ENCODE results near the gene PRR12. TPM values are rescaled to one million over a fixed set of nuclear protein-coding genes. Genes with fewer than 3 reads are reported as not detected.

PRR12 gene
- total RNA-seq, 4 donors from 2014 or later = 13.5 to 39.6 (median 28.1) TPM

DNA sequence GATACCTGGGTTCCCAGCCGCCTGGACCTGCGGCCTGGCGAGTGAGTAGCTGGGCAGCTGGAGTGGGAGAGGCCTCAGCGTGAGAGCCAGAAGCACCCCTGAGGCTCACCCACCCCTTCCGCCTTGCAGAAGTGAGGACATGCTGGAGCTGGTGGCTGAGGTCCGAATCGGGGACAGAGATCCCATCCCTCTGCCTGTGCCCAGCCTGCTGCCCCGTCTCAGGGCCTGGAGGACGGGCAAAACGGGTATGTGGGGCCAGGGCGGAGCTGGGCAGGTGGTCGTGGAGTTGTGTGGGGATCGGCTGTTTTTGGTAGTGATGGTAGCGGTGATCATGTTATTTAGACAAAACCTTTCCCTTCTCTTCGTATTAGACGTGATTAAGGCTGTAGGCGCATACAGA, 55.6 kb downstream of the PRR12 start:
- peaks cover 0 to 69% (median 0%) of the 10 kb centered on the region in 3 donors for H3K36me3 ChIP-seq
- no peaks in the 10 kb centered on the region for H3K27me3 ChIP-seq
- H3K4me3 ChIP-seq = no peak overlapping the region
- H3K4me1 ChIP-seq = peaks cover 0 to 18% (median 0%) of the 10 kb centered on the region in 4 donors
- H3K9me3 ChIP-seq = no peaks in the 10 kb centered on the region
- H3K27ac ChIP-seq = no peak overlapping the region
- TF ChIP-seq, protein P1, sequence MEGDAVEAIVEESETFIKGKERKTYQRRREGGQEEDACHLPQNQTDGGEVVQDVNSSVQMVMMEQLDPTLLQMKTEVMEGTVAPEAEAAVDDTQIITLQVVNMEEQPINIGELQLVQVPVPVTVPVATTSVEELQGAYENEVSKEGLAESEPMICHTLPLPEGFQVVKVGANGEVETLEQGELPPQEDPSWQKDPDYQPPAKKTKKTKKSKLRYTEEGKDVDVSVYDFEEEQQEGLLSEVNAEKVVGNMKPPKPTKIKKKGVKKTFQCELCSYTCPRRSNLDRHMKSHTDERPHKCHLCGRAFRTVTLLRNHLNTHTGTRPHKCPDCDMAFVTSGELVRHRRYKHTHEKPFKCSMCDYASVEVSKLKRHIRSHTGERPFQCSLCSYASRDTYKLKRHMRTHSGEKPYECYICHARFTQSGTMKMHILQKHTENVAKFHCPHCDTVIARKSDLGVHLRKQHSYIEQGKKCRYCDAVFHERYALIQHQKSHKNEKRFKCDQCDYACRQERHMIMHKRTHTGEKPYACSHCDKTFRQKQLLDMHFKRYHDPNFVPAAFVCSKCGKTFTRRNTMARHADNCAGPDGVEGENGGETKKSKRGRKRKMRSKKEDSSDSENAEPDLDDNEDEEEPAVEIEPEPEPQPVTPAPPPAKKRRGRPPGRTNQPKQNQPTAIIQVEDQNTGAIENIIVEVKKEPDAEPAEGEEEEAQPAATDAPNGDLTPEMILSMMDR (IDR thresholded peaks at IDR 0.05) = no peak
- DNase-seq = no peak

DNA sequence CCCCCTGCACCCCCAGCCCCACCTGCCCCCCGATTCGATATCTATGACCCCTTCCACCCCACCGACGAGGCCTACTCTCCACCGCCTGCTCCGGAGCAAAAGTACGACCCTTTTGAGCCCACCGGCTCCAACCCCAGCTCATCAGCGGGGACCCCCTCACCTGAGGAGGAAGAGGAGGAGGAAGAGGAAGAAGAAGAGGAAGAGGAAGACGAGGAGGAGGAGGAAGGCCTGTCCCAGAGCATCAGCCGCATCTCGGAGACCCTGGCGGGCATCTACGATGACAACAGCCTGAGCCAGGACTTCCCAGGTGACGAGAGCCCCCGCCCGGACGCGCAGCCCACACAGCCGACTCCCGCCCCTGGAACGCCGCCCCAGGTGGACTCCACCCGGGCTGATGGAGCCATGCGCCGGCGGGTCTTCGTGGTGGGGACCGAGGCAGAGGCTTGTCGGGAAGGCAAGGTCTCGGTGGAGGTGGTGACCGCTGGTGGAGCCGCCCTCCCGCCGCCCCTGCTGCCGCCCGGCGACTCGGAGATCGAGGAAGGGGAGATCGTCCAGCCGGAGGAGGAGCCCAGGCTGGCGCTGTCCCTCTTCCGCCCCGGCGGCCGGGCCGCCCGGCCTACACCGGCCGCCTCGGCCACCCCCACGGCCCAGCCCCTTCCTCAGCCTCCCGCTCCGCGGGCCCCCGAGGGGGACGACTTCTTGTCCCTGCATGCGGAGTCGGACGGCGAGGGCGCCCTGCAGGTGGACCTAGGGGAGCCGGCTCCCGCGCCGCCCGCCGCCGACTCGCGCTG, 60.2 kb downstream of the PRR12 start:
- Histone ChIP-seq H3K4me3 (no peak overlapping the region), H3K9me3 (no peaks in the 10 kb centered on the region), H3K4me1 (no peaks in the 10 kb centered on the region), H3K27me3 (no peaks in the 10 kb centered on the region), H3K36me3 (peaks cover 0 to 96% (median 0%) of the 10 kb centered on the region in 3 donors), H3K27ac (no peak overlapping the region)
- TF ChIP-seq POLR2A (IDR thresholded peaks at IDR 0.05) = no peak
- TF ChIP-seq, protein P1 (IDR thresholded peaks at IDR 0.05) = no peak
- DNase-seq = no peak

DNA sequence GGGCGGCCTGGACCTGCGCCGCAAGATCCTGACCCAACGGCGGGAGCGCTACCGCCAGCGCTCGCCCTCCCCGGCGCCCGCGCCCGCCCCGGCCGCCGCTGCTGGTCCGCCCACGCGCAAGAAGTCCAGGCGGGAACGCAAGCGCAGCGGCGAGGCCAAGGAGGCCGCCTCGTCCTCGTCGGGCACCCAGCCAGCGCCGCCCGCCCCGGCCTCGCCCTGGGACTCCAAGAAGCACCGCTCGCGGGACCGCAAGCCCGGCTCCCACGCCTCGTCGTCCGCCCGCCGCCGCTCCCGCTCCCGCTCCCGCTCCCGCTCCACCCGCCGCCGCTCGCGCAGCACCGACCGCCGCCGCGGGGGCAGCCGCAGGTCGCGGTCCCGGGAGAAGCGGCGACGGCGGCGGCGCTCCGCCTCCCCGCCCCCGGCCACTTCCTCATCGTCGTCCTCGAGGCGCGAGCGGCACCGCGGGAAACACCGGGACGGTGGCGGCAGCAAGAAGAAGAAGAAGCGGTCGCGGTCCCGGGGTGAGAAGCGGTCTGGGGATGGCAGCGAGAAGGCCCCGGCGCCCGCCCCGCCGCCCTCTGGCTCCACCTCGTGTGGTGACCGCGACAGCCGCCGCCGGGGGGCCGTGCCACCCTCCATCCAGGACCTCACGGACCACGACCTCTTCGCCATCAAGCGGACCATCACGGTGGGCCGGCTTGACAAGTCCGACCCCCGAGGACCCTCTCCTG, 61.0 kb downstream of the PRR12 start:
- no peak for TF ChIP-seq POLR2A (IDR thresholded peaks at IDR 0.05)
- peaks cover 0 to 96% (median 0%) of the 10 kb centered on the region in 3 donors for H3K36me3 ChIP-seq

DNA sequence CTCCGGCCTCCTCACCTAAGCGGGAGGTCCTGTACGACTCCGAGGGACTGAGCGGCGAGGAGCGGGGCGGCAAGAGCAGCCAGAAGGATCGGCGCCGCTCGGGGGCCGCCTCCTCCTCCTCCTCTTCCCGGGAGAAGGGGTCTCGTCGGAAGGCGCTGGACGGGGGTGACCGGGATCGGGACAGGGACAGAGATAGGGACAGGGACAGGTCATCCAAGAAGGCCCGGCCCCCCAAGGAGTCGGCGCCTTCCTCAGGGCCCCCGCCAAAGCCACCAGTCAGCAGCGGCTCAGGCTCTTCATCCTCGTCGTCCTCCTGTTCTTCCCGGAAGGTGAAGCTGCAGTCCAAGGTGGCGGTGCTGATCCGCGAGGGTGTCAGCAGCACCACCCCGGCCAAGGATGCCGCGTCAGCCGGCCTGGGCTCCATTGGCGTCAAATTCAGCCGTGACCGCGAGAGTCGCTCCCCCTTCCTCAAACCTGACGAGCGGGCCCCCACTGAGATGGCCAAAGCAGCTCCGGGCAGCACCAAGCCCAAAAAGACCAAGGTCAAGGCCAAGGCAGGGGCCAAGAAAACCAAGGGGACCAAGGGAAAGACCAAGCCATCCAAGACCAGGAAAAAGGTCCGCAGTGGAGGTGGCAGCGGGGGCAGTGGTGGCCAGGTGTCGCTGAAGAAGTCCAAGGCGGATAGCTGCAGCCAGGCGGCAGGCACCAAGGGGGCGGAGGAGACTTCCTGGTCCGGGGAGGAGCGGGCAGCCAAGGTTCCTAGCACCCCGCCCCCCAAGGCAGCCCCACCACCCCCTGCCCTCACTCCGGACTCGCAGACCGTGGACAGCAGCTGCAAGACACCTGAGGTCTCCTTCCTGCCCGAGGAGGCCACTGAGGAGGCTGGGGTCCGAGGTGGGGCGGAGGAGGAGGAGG, 61.8 kb downstream of the PRR12 start:
- H3K36me3 ChIP-seq = peaks cover 0 to 96% (median 0%) of the 10 kb centered on the region in 3 donors
- H3K27me3 ChIP-seq = no peaks in the 10 kb centered on the region
- TF ChIP-seq, protein P1 (IDR thresholded peaks at IDR 0.05) = no peak
- no peak for TF ChIP-seq POLR2A (IDR thresholded peaks at IDR 0.05)
- no peaks in the 10 kb centered on the region for H3K9me3 ChIP-seq
- H3K4me1 ChIP-seq = no peaks in the 10 kb centered on the region
- no peak overlapping the region for H3K27ac ChIP-seq
- no peak for DNase-seq
- H3K4me3 ChIP-seq = no peak overlapping the region

More for the DNA sequence above, 61.0 kb downstream of the PRR12 start:
- Histone ChIP-seq H3K4me3 (no peak overlapping the region), H3K27me3 (no peaks in the 10 kb centered on the region), H3K9me3 (no peaks in the 10 kb centered on the region), H3K4me1 (no peaks in the 10 kb centered on the region), H3K27ac (no peak overlapping the region)
- no peak for DNase-seq

DNA sequence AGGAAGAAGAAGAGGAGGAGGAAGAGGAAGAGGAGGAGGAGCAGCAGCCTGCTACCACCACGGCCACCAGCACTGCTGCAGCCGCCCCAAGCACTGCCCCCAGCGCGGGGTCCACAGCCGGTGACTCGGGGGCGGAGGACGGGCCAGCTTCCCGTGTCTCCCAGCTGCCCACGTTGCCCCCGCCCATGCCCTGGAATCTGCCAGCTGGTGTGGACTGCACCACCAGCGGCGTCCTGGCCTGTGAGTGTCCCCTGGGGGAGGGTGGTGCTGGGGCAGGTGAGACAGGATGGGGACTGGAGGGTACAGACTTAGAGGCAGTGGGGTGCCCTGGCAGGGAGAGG, 62.5 kb downstream of the PRR12 start:
- no peak overlapping the region for H3K4me3 ChIP-seq
- peaks cover 0 to 96% (median 0%) of the 10 kb centered on the region in 3 donors for H3K36me3 ChIP-seq
- no peaks in the 10 kb centered on the region for H3K9me3 ChIP-seq
- H3K4me1 ChIP-seq = no peaks in the 10 kb centered on the region
- no peak for TF ChIP-seq POLR2A (IDR thresholded peaks at IDR 0.05)
- TF ChIP-seq, protein P1 (IDR thresholded peaks at IDR 0.05) = no peak
- no peaks in the 10 kb centered on the region for H3K27me3 ChIP-seq
- no peak for DNase-seq
- no peak overlapping the region for H3K27ac ChIP-seq

Measured in Peyer's patch (tissue), 4 donors.